Anterior cingulate cortex (tissue), 58 donors: ENCODE results near the gene PSME4.
"Not testable (repeated sequence)": the region's sequence is repeated elsewhere in the genome, so short reads cannot be mapped to it uniquely, and the experiment has no call there.

Experiments used
- DNase-seq, 58 donors: peaks; one replicate each; lab custom pipeline; 2025; lab: John Stamatoyannopoulos, UW

Gene PSME4

DNA sequence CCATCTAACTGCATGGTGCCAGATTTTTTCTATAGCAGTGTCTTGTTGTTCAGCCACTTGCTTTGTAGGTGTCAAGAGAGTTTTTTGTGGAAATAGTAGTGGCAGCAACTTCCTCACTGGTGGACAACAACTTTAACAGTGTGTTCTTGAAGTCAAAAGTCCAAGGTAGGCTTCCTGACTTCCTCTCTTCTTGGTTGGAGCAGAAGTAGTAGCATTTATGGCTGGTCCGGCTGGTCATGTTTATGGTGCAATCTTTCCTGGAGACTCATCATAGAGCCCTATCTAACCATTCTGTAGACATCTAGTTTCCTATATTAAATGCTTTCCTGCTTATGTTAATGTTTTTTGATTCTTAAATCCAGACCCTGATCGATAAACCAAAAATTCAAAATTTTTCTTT, 122.7 kb downstream of the PSME4 start:
- no peak for DNase-seq

DNA sequence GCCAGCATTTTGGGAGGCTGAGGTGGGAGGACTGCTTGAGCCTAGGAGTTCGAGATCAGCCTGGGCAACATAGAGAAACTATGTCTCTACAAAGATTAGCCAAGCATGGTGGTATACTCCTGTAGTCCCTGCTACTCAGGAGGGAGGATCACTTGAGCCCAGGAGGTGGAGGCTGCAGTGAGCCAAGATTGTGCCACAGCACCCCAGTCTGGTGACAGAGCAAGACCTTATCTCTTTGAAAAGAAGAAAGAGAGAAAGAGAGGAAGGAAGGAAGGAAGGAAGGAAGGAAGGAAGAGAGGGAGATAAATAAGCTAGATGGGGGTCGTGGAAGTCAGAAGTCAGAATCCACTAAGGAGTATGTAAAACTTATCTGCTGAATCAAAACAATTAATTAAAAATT, 127.2 kb downstream of the PSME4 start:
- DNase-seq = no peak

DNA sequence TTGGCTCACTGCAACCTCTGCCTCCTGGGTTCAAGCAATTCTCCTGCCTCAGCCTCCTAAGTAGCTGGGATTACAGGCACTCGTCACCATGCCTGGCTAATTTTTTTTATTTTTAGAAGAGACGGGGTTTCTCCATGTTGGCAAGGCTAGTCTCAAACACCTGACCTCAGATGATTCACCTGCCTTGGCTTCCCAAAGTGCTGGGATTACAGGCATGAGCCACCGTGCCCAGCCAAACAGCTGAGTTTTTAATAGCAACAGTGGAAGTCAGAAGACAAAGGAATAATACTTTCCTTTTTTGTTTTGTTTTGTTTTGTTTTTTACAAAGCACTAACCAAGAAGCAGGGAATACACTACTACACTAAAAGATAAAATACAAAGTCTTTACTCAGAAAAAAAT, 127.9 kb downstream of the PSME4 start:
- DNase-seq = no peak

DNA sequence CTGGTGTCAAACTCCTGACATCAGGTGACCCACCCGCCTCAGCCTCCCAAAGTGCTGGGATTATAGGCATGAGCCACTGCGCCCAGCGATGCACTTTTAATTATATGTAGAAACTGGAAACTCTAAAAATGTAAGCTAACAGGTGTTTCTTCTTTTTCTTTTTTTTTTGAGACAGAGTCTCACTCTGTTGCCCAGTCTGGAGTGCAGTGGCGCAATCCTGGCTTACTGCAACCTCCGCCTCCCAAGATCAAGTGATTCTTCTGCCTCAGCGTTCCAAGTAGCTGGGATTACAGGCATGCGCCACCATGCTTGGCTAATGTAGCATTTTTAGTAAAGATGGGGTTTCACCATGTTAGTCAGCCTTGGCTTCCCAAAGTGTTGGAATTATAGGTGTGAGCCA, 129.1 kb downstream of the PSME4 start:
- not testable (repeated sequence) for DNase-seq

DNA sequence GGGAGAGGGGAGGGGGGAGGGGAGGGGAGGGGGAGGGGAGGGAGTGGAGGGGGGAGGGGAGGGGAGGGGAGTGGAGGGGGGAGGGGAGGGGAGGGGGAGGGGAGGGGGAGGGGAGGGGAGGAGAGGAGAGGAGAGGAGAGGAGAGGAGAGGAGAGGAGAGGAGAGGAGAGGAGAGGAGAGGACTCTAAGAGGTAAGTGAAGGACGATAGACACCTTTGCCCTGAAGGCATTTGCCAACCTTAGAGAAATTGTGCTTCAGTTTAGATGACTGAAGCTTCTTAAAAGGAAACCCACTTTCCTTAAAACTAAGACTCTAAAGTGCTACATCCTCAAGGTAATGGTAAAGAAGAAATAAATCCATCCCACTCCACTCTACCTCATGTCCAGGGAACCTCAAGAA, 130.2 kb downstream of the PSME4 start:
- DNase-seq = no peak

DNA sequence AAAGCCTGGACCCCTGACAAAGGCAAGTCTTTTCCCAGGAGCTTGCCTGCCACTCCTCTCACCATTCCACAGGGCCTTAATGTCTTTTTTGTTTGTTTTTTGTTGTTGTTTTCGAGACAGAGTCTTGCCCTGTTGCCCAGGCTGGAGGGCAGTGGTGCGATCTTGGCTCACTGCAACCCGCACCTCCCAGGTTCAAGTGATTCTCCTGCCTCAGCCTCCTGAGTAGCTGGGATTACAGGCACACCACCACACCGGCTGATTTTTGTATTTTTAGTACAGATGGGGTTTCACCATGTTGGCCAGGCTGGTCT, 140.9 kb downstream of the PSME4 start:
- not testable (repeated sequence) for DNase-seq

DNA sequence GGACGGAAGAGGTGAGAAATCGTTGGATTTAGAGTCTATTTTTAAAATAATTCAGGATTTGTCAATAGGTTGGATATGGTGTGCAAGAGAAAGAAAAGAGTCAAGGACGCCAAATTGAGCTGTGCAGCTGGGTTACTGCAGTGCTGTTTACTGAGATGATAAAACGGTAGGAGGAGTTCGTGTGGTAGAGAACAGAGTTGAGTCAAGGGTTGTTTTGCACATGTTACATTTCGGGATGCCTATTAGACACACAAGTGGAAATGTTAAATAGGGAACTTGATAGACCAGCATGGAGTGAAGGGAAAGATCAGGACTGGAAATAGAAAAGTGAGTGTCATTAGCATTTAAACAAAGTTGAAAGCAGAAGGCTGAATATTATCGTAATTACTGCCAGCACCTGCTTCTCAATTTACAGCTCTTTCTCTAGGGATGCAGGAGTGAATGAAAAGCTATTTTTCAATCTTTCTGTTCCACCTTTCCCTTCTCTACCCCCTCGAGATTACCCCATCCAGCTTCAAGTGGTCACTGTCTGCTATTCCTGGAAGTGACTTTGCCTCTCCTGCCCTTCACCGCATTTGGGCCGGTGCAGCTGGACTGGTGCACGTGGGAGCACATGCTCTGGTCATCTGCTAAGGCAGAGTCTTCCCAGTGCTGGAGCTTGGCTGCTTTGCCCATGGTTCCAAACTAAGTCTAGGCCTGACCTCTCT, 141.4 kb downstream of the PSME4 start:
- peak in 8 of 58 donors; percentile 4 to 19 (median 13) for DNase-seq

DNA sequence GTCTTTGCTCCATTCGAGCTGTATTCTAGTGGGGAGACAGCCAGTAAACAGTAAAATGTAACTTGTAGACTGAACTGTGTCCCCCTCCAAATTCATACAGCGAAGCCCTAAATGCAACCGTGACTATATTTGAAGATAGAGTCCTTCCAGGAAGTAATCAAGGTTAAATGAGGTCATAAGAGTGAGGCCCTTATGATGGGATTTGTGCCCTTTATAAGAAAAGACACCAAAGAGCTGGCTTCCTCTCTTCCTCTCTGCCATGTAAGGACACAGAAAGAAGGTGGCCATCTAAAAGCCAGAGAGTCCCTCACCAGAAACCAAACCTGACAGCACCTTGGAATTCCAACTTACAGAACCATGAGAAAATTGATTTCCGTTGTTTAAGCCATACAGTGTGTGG, 142.5 kb downstream of the PSME4 start:
- DNase-seq = no peak

DNA sequence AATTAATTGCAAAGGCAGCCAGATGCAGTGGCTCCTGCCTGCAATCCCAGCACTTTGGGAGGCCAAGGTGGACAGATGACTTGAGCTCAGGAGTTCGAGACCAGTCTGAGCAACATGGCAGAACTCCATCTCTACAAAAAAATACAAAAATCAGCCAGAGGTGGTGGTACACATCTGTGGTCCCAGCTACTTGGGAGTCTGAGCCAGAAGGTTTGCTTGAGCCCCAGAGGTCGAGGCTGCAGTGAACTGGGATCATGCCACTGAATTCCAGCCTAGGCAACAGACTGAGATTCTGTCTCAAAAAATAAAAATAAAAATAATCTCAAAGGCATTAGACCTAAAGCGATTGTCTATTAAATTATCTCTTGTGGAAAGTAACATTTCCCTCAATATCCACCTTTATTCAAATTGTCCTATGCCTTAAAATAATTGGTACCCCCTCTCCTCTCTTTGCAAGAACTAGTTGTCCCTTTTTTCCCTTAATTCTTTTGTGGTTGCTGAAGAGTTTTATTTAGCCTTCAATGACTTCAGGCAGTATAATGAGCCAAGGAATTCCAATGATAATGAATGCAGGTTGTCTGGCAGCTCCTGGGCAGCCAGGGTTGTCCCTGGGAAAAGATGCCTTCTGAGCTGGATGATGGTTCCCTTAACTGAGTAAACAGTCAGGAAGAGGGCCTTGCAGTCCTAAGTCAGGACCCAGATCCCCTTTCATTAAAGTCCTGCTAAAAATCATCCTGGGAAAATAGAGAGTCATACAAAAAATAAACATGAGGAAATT, 143.2 kb downstream of the PSME4 start:
- DNase-seq = peak in 11 of 58 donors; percentile 6 to 57 (median 18)

DNA sequence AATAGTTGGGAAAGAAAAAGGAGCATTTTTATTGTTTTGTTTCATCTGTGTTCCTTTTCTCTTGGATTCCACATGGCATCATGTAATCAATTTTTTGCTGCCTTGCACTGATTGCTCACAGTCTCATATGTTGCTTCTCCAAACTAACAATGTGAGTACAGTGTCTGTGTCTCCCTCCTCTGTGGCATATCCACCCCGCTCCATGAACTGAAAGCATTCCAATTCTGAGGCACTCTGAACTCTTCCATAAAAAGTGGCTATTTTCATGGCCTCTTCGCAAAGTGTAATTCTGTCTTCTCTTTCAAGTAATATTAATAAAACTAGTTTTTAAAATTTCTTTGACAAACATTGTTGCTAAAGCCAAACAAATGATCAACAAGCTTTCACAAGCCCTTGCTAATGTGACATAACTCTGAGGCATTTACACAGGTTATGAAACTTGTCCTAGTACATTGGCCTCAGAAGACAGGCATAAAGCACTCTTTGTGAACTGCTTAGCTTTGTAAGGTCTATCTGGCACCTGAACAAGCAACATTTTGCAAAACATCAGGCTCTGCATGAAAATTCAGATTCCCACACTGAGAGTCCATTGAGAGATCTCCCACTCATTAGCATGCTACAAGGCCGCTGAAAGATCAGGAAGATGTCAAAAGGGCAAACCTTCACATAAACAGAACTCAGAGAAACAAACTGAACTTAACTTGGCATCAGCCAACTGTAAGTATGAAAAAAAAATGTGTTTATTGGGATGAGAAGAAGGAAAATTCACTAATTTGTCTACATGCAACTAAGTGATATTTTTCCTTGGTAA, 144.0 kb downstream of the PSME4 start:
- DNase-seq = peak in 31 of 58 donors; percentile 2 to 90 (median 24)

DNA sequence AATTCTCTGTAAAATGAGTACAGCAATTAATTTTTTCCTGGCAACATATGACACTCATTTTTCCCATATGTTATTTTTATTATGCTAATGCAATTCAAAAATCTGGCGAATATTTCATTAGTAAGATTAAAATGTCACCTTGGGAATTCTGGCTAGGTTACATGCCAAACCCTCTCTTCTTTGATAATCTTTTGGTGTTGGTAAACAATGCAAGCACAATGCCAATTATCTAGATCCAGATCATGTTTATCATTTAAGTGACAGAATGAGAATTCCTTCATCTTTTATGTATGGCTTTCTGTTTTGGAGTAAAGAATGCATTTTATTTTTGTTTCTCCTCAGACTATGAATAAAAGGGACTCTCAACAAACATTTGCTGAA, 144.8 kb downstream of the PSME4 start:
- no peak for DNase-seq

DNA sequence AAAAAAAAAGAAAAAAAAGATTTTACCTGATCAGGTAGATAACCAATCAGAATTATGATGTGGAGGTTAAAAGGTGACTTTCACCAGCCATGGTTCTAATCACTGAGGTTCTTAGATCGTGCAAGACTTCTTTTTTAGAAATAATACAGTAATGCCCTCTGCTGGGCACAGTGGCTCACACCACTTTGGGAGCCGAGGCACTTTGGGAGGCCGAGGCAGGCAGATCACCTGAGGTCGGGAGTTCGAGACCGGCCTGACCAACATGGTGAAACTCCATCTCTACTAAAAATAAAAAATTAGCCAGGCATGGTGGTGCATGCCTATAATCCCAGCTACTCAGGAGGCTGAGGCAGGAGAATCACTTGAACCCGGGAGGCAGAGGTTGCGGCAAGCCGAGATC, 147.2 kb downstream of the PSME4 start:
- not testable (repeated sequence) for DNase-seq

DNA sequence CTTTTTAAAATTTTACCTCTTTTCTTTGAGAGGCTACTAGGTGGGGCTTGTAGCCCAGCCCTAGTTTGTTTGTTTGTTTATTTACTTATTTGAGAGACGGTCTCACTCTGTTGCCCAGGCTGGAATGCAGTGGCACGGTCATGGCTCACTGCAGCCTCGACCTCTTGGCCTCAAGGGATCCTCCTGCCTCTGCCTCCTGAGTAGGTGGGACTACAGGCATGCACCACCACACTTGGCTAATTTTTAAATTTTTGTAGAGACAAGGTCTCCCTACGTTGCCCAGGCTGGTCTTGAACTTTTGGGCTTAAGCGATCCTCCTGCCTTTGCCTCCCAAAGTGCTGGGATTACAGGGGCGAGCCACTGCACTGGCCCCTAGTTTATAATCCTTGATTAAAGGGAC, 149.0 kb downstream of the PSME4 start:
- no peak for DNase-seq

DNA sequence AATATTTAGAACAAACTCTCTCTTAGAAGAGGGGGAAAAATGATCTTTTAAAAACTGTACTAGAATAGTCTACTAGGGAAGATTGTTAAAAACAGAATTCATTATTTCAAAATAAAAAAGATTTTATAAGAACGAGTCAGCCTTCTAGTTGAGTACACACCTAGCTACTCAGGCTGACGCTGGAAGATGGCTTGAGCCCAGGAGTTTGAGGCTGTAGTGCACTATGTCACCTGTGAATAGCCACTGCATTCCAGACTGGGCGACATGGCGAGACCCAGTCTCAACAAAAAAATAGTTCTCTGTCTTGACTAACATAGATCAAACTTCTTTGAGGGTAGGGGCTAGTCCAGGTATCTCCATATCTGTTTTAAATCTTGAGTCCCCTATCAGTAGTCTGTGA, 150.1 kb downstream of the PSME4 start:
- DNase-seq = no peak

DNA sequence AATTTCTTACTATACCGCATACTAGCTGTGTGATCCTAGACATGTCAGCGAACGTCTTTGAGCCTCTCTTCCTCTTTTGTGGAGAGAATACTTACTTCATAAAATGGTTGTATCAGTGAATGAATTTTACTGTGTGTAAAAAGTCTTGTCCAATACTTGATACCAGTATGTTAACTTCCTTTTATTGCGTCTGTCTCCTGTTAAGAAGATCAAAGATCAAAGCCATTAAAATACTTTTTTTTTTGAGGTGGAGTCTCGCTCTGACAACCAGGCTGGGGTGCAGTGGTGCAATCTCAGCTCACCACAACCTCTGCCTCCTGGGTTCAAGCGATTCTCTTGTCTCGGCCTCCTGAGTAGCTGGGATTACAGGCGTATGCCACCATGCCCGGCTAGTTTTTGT, 150.7 kb downstream of the PSME4 start:
- DNase-seq = no peak

DNA sequence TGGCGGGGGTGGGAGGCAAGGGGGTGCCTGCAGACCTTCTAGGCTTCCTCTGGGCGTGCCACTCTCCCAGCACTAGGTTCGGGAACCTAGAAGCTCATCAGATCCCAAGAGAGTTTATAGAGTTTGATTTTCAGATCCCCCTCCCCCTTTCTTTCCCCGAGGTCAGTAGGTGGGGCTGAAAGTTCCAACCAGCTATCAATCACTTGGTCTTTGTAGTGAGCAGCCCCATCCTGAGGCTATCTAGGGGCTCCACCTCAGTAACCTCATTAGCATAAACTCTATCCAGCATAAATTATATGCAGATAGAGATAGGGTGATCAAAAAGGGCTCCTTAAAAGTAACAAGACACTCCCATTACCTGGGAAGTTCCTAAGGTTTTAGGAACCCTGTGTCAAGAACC, 151.2 kb downstream of the PSME4 start:
- DNase-seq = no peak

DNA sequence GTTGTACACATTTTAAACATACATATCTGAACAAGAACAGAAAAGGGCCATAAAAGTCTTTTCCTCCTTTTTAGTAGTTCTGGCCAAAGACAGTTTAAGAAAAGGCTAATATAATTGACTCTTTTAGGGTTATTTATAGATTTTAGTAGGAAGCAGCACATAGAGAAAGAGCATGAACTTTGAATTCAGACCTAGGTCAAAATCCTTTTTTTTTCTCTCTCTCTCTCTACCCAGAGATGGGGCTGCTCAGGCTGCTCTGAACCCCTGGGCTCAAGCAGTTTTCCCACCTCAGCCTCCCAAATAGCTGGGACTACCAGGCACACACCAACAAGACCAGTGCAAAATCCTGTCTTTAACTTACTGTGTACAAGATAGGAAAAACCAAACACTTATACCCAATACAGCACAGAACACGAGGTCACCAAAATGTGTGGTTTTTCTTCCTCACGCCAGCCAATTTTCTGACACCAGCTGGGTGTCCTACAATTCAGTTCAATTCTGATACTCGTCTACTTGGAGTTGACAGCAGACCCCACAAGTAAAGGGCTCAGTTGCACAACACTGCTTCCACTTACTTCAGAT, 151.8 kb downstream of the PSME4 start:
- no peak for DNase-seq
